ENCODE results near the gene SPATA32.

SPATA32 gene

DNA sequence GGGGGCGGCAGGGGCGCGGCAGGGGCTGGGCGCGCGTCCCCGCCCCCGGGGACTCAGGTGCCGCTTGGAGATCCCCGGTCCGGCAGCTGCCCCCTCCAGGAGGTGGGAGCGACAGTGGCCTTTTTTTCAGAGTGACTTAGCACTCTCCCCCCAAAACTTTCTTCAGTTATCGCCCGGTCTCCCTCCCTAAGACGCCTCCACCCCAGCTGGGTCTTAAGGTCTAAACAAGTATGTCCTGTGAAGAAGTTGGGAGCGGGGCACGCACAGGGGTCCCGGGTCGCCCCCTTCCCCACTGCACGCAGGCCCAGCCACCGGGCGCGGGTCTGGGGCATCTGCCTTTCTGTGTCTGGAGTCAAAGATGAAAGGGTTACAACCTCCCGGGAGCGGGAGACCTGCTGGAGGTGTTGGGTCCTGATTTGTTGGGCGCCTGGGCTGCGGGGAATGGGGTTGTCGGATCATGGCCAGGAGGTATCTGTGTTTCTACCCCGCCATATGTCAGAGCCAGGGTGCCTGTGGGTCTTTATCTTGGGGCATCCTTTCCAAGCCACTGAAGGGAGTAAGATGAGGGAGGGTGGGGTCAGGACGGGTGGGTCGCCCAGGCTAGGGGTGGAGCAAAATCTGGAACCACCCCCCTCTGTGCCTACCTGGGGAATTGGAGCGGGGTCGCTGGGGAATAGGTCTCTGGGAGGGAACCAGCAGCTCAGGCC, 39.5 kb downstream of the SPATA32 start:
- TF ChIP-seq, protein P1, sequence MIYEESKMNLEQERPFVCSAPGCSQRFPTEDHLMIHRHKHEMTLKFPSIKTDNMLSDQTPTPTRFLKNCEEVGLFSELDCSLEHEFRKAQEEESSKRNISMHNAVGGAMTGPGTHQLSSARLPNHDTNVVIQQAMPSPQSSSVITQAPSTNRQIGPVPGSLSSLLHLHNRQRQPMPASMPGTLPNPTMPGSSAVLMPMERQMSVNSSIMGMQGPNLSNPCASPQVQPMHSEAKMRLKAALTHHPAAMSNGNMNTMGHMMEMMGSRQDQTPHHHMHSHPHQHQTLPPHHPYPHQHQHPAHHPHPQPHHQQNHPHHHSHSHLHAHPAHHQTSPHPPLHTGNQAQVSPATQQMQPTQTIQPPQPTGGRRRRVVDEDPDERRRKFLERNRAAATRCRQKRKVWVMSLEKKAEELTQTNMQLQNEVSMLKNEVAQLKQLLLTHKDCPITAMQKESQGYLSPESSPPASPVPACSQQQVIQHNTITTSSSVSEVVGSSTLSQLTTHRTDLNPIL (CRISPR knock-in tag; IDR thresholded peaks at IDR 0.05; ENCODE audit: low read depth), result no peak
- no peak for ATAC-seq

DNA sequence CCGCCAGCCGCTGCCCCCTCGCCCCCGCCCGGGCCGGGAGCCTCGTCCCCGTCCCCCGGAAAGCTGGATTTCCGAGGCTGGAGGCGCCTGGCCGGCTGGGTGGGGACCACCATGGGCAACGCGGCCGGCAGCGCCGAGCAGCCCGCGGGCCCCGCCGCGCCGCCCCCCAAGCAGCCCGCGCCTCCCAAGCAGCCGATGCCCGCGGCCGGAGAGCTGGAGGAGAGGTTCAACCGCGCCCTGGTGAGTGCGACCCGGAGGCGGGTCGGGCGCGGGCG, 39.9 kb downstream of the SPATA32 start:
- no peak for TF ChIP-seq ZNF70 (CRISPR knock-in tag; IDR thresholded peaks at IDR 0.05)
- no peak for TF ChIP-seq TCF4 (CRISPR knock-in tag; IDR thresholded peaks at IDR 0.05; ENCODE audit: borderline replicate concordance)
- TF ChIP-seq, protein P2, sequence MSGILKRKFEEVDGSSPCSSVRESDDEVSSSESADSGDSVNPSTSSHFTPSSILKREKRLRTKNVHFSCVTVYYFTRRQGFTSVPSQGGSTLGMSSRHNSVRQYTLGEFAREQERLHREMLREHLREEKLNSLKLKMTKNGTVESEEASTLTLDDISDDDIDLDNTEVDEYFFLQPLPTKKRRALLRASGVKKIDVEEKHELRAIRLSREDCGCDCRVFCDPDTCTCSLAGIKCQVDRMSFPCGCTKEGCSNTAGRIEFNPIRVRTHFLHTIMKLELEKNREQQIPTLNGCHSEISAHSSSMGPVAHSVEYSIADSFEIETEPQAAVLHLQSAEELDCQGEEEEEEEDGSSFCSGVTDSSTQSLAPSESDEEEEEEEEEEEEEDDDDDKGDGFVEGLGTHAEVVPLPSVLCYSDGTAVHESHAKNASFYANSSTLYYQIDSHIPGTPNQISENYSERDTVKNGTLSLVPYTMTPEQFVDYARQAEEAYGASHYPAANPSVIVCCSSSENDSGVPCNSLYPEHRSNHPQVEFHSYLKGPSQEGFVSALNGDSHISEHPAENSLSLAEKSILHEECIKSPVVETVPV (CRISPR knock-in tag; IDR thresholded peaks at IDR 0.05), result no peak
- no peak for TF ChIP-seq ZFP30 (CRISPR knock-in tag; IDR thresholded peaks at IDR 0.05)
- TF ChIP-seq TOX (CRISPR knock-in tag; IDR thresholded peaks at IDR 0.05; ENCODE audit: borderline replicate concordance), result no peak
- no peak for TF ChIP-seq ISL1 (CRISPR knock-in tag; IDR thresholded peaks at IDR 0.05)
- no peak for TF ChIP-seq RARB (CRISPR knock-in tag; IDR thresholded peaks at IDR 0.05)
- TF ChIP-seq OSR1 (CRISPR knock-in tag; IDR thresholded peaks at IDR 0.05), result no peak
- no peak for TF ChIP-seq ZNF565 (CRISPR knock-in tag; conservative IDR thresholded peaks at IDR 0.05; ENCODE audit: low read depth)

DNA sequence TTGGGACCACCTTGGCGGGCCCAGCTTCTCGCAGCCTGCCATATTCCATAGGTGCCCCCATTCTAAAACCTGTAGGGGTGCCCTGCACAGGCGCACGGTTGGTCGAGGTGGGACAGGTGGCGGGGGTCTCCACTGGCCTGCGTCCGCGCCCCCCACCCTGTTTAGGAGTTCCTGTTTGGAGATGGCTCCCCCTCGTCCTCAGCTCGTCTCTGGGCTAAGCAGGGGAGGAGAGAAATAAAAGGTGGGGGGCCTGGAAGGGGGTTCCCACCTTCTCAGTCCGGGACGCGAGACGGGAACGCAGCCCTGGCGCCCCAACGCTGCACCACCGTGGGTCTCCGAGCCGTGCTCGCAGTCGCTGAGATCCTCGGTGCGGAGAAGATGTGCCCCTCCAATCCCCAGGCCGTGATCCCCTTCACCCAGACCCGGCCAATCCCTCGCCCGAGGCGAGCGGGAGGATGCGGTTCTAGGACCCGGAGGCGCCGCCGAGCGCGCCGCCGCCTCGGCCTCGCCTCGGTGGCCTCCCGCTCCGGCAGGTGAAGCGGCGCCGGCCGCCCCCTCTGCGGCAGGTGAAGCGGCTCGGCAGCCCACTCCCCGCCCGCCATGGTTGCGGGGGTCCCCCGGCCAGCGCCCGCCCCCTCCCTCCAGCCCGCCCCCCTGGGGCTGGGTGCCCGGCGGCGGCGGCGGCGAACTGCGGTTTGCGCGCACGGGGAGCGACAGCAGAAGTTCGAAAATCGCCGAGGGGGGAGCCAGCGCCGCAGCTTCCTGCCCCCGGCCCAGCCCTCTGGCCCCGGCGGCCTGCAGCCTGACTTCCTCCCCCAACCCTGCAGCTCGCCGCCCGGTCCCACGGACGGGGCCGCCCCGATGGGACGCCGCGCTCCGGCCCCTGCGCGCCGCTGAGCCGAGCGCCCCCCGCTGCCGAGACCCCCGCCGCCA, 40.5 kb downstream of the SPATA32 start, which contains the start of gene FMNL1:
Gene FMNL1, plus strand, starts transcription at position 805 of the 933 bp plus-strand sequence. CDS start 240 bp downstream, outside the sequence.
- peak; percentile 12; the same call in 2 of the 3 replicates for ATAC-seq
- TF ChIP-seq ESRRG (CRISPR knock-in tag; IDR thresholded peaks at IDR 0.05), result no peak
- TF ChIP-seq SNAI2 (CRISPR knock-in tag; IDR thresholded peaks at IDR 0.05), result no peak
- TF ChIP-seq BACH2 (CRISPR knock-in tag; IDR thresholded peaks at IDR 0.05; ENCODE audit: borderline replicate concordance), result no peak
- TF ChIP-seq, protein P2 (CRISPR knock-in tag; IDR thresholded peaks at IDR 0.05), result no peak
- no peak for TF ChIP-seq ZC3H10 (CRISPR knock-in tag; IDR thresholded peaks at IDR 0.05)
- no peak for TF ChIP-seq TOX (CRISPR knock-in tag; IDR thresholded peaks at IDR 0.05; ENCODE audit: borderline replicate concordance)
- no peak for TF ChIP-seq ISL1 (CRISPR knock-in tag; IDR thresholded peaks at IDR 0.05)
- TF ChIP-seq, protein P1 (CRISPR knock-in tag; IDR thresholded peaks at IDR 0.05; ENCODE audit: low read depth), result no peak
- no peak for TF ChIP-seq OSR1 (CRISPR knock-in tag; IDR thresholded peaks at IDR 0.05)
- TF ChIP-seq ZFP30 (CRISPR knock-in tag; IDR thresholded peaks at IDR 0.05), result no peak
- no peak for TF ChIP-seq ZNF565 (CRISPR knock-in tag; conservative IDR thresholded peaks at IDR 0.05; ENCODE audit: low read depth)
- TF ChIP-seq ZNF70 (CRISPR knock-in tag; IDR thresholded peaks at IDR 0.05), result no peak
- no peak for TF ChIP-seq RARB (CRISPR knock-in tag; IDR thresholded peaks at IDR 0.05)
- TF ChIP-seq, protein P3, sequence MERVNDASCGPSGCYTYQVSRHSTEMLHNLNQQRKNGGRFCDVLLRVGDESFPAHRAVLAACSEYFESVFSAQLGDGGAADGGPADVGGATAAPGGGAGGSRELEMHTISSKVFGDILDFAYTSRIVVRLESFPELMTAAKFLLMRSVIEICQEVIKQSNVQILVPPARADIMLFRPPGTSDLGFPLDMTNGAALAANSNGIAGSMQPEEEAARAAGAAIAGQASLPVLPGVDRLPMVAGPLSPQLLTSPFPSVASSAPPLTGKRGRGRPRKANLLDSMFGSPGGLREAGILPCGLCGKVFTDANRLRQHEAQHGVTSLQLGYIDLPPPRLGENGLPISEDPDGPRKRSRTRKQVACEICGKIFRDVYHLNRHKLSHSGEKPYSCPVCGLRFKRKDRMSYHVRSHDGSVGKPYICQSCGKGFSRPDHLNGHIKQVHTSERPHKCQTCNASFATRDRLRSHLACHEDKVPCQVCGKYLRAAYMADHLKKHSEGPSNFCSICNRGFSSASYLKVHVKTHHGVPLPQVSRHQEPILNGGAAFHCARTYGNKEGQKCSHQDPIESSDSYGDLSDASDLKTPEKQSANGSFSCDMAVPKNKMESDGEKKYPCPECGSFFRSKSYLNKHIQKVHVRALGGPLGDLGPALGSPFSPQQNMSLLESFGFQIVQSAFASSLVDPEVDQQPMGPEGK (CRISPR knock-in tag; IDR thresholded peaks at IDR 0.05; ENCODE audit: borderline replicate concordance), result no peak
- TF ChIP-seq GLIS3 (CRISPR knock-in tag; IDR thresholded peaks at IDR 0.05), result no peak

More for the DNA sequence above, 39.9 kb downstream of the SPATA32 start:
- ATAC-seq, result no peak

DNA sequence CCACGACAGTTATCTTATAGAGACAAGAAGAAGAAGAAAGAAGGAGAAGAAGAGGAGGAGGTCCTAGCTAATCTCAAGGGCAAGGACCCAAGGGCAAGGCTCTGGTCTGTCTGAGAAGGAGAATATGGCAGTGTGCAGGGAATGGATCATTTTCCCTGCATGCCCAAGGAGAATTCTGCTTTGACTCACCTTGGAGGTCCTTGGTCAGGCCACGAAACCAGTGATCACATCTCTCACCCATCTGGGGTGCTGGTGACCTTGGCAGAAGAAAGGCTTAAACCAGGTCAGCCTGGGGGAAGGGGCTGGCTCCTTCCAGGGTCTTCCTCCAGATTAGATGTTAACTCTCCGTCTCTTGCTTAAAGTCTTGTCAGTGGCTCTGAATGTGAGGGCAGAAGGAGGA, 41.8 kb downstream of the SPATA32 start:
- TF ChIP-seq, protein P1 (CRISPR knock-in tag; IDR thresholded peaks at IDR 0.05; ENCODE audit: low read depth), result no peak
- TF ChIP-seq PPARA (CRISPR knock-in tag; IDR thresholded peaks at IDR 0.05; ENCODE audit: borderline replicate concordance) (no peak), ZFP30 (CRISPR knock-in tag; IDR thresholded peaks at IDR 0.05) (no peak), GLIS3 (CRISPR knock-in tag; IDR thresholded peaks at IDR 0.05) (no peak), ARNTL (CRISPR knock-in tag; IDR thresholded peaks at IDR 0.05; ENCODE audit: borderline replicate concordance, low read depth) (no peak), RARB (CRISPR knock-in tag; IDR thresholded peaks at IDR 0.05) (no peak), OSR1 (CRISPR knock-in tag; IDR thresholded peaks at IDR 0.05) (no peak), TOX (CRISPR knock-in tag; IDR thresholded peaks at IDR 0.05; ENCODE audit: borderline replicate concordance) (no peak), TCF4 (CRISPR knock-in tag; IDR thresholded peaks at IDR 0.05; ENCODE audit: borderline replicate concordance) (no peak), BACH2 (CRISPR knock-in tag; IDR thresholded peaks at IDR 0.05; ENCODE audit: borderline replicate concordance) (no peak), CSDC2 (CRISPR knock-in tag; IDR thresholded peaks at IDR 0.05) (no peak), ISL1 (CRISPR knock-in tag; IDR thresholded peaks at IDR 0.05) (no peak)
- TF ChIP-seq, protein P3 (CRISPR knock-in tag; IDR thresholded peaks at IDR 0.05; ENCODE audit: borderline replicate concordance), result no peak
- ATAC-seq, result no peak

Data from SK-N-SH treated with all-trans-retinoic acid at 6 μM for 48 hours (cell line).